Gastrocnemius medialis (tissue), 4 donors: ENCODE measurements around the gene LMLN. TPM values are rescaled to one million over a fixed set of nuclear protein-coding genes. Genes with fewer than 3 reads are reported as not detected.
"Not testable (repeated sequence)": the region's sequence is repeated elsewhere in the genome, so short reads cannot be mapped to it uniquely, and the experiment has no call there.

Experiments
- ATAC-seq, 2 donors: fragments of 150-250 bp; one replicate each; pipeline ENCODE4 v1.9.1; 2016
- DNase-seq, 2 donors: peaks; one replicate each; pipeline ENCODE4 v3.0.0-alpha.2; 2019
- H3K27ac ChIP-seq, 4 donors: fragments of 200-600 bp; sonication (generic); 1 replicate in 1 of 4; 2 replicates in 3 of 4; pipeline ENCODE4 v1.5.1; 2016 to 2018; ENCODE audit warnings: mild to moderate bottlenecking in 2 of 4, moderate library complexity in 1 of 4
- H3K27me3 ChIP-seq, 3 donors: fragments of 200-600 bp; sonication (generic) in 2 of 3; 1 replicate in 1 of 3; 2 replicates in 2 of 3; pipeline versions ENCODE4 v1.5.1 to v1.6.0; 2016 to 2019; ENCODE audit warnings: mild to moderate bottlenecking in 1 of 3, moderate library complexity in 1 of 3
- H3K36me3 ChIP-seq, 2 donors: fragments of 200-600 bp; sonication (generic) in 1 of 2; one replicate each; pipeline ENCODE4 v1.5.1; 2017 to 2018
- H3K4me1 ChIP-seq, 2 donors: fragments of 200-600 bp; sonication (generic) in 1 of 2; one replicate each; pipeline ENCODE4 v1.5.1; 2016 to 2017; ENCODE audit warnings: mild to moderate bottlenecking in 2 of 2
- H3K4me3 ChIP-seq, 4 donors: fragments of 200-600 bp; sonication (generic) in 3 of 4; 1 replicate in 1 of 4; 2 replicates in 3 of 4; pipeline ENCODE4 v1.5.1; 2016 to 2019; ENCODE audit warnings: mild to moderate bottlenecking in 2 of 4
- H3K9me3 ChIP-seq, 3 donors: fragments of 200-600 bp; sonication (generic) in 2 of 3; 1 replicate in 1 of 3; 2 replicates in 2 of 3; pipeline ENCODE4 v1.5.1; 2016 to 2019
- CTCF ChIP-seq, 5 experiments: fragments of 450-650 bp in 3 of 5; fragments of 200-600 bp in 2 of 5; sonication (generic) in 2 of 5; IDR thresholded peaks in 4 of 5; conservative IDR thresholded peaks in 1 of 5; 1 replicate in 4 of 5; 2 replicates in 1 of 5; pipeline ENCODE4 v1.5.1; 2016 to 2019; ENCODE audit warnings: antibody characterized with exemption in 5 of 5, mild to moderate bottlenecking in 3 of 5, moderate library complexity in 3 of 5
- POLR2A ChIP-seq, 2 donors: fragments of 450-650 bp; IDR thresholded peaks; one replicate each; pipeline ENCODE4 v1.6.1; 2017; ENCODE audit warnings: antibody characterized with exemption in 2 of 2, mild to moderate bottlenecking in 2 of 2, moderate library complexity in 2 of 2
- in situ Hi-C, 4 donors: fragments of 200-750 bp; cut with MboI; loops; one replicate each; pipeline versions ENCODE4 v1.15.0 to v1.8.0; 2017; ENCODE audit warnings: low sequenced_read_pairs in 4 of 4
- intact Hi-C: fragments of 100-400 bp; cut with DNase I; formaldehyde crosslinking; loops from one replicate; pipeline ENCODE4 v1.15.1; 2023; ENCODE audit warnings: low total_unique reads
- total RNA-seq, 4 donors: library from RNA; depleted of rRNA; stranded (reverse); fragments of >200 nt; gene quantifications; one replicate each; pipeline versions ENCODE4 v1.1.0 to v1.2.3, GENCODE V29; 2016

Gene LMLN
- total RNA-seq: 1 to 10 TPM; 2.7 to 8.8 (median 4.6) TPM

- in situ Hi-C loops: no loop called here
- peak; percentile 97 for ATAC-seq
- intact Hi-C loops: loop anchor here (1.0 to 10.0 kb wide), 2 partner anchors 10 to 205 kb away; partner anchors contain the start of gene RPL35A
Observed at GRCh38 chr3:197959891-197960693, at the start of gene LMLN. TSS of gene LMLN (plus strand) at chr3:197960217. CDS start at chr3:197960246, 29 bp downstream.

GRCh38 chr3:197912741-197913476 lies 47.1 kb upstream of the LMLN start:
- in situ Hi-C loops: no loop called here
- H3K36me3 ChIP-seq: no peaks in the 10 kb centered on the region
- no peaks in the 10 kb centered on the region for H3K4me1 ChIP-seq
- intact Hi-C loops: no loop called here
- no peaks in the 10 kb centered on the region for H3K9me3 ChIP-seq
- H3K27me3 ChIP-seq: no peaks in the 10 kb centered on the region
- H3K27ac ChIP-seq: no peak overlapping the region
- no peak for ATAC-seq
- no peak overlapping the region for H3K4me3 ChIP-seq
- DNase-seq: no peak
- TF ChIP-seq POLR2A (IDR thresholded peaks at IDR 0.05): no peak
- no peak for TF ChIP-seq CTCF (IDR thresholded peaks at IDR 0.05 in 4 of 5, conservative IDR thresholded peaks at IDR 0.05 in 1 of 5)

More at GRCh38 chr3:197959891-197960693, at the start of gene LMLN:
- Histone ChIP-seq H3K27ac (peak within 1 kb of the TSS; percentile 74 to 86 (median 80)), H3K4me1 (peaks cover 15 to 19% of the 10 kb centered on the region in 2 donors), H3K27me3 (no peaks in the 10 kb centered on the region), H3K4me3 (peak within 1 kb of the TSS; percentile 75 to 89 (median 80)), H3K9me3 (no peaks in the 10 kb centered on the region), H3K36me3 (peaks cover 0 to 13% of the 10 kb centered on the region in 2 donors)
- DNase-seq: peak; percentile 94
- TF ChIP-seq CTCF (IDR thresholded peaks at IDR 0.05 in 4 of 5, conservative IDR thresholded peaks at IDR 0.05 in 1 of 5) (peak in 1 of 5 experiments; percentile 27), POLR2A (IDR thresholded peaks at IDR 0.05) (peak; percentile 57 to 76)

DNA sequence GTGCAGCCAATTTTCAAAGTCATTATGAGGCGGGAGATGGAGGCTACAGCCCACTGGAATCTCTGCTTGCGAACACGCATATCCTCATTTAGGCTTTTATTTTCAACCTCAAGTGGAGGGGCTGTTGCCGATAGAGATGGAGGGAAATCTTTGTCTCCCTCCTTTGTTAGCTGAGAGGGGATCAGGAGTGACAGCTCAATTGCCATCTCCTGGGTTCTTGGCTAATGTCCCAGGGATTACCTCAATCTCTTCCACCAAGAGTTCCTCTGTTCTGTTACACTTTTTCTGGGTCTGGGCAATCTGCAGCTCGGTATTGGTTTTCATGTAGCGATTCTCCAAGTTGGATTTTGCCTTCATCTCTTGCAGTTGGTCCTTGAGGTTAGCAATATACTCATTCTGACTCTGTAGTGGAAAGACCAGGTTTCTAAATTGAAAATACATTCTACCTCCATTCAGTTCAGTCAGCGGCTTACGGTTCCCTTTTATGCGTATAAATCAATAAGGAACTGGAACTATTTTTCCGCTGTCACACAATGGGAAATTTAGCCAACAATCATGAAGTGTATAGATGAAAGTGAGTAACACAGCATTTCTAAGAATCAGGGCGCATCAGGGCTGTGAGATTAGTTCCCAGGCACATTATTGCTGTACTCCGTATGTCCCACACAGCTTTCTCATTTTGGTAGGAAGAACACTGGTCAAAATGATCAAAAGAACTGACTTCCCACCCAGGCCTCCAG lies 46.2 kb upstream of the LMLN start:
- H3K27ac ChIP-seq: no peak overlapping the region
- in situ Hi-C loops (no loop called here), intact Hi-C loops (no loop called here)
- H3K36me3 ChIP-seq: no peaks in the 10 kb centered on the region
- TF ChIP-seq CTCF (IDR thresholded peaks at IDR 0.05 in 4 of 5, conservative IDR thresholded peaks at IDR 0.05 in 1 of 5): no peak
- ATAC-seq: no peak
- no peaks in the 10 kb centered on the region for H3K27me3 ChIP-seq
- no peak overlapping the region for H3K4me3 ChIP-seq
- DNase-seq: no peak
- no peaks in the 10 kb centered on the region for H3K9me3 ChIP-seq
- no peaks in the 10 kb centered on the region for H3K4me1 ChIP-seq

DNA sequence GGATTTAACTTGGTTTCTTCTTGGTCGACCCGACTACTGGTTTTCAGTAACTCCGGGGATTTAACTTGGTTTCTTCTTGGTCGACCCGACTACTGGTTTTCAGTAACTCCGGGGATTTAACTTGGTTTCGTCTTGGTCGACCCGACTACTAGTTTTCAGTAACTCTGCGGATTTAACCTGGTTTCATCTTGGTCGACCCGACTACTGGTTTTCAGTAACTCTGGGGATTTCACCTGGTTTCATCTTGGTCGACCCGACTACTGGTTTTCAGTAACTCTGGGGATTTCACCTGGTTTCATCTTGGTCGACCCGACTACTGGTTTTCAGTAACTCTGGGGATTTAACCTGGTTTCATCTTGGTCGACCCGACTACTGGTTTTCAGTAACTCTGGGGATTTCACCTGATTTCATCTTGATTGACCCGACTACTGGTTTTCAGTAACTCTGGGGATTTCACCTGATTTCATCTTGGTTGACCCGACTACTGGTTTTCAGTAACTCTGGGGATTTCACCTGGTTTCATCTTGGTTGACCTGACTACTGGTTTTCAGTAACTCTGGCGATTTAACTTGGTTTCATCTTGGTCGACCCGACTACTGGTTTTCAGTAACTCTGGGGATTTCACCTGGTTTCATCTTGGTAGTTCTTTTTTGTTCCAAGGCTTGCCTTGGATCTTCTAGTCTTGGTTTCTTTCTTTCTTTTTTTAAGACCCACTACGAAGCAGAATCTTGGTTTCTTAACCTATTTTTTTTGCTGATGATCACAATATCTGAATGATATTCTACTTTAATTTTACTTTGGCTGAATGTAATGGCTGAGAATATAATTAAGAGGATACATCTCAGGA lies 38.4 kb upstream of the LMLN start:
- H3K4me1 ChIP-seq, DNase-seq, intact Hi-C loops, H3K36me3 ChIP-seq, H3K4me3 ChIP-seq, H3K27ac ChIP-seq, H3K27me3 ChIP-seq, H3K9me3 ChIP-seq, in situ Hi-C loops, ATAC-seq: not testable (repeated sequence)
